Naive thymus-derived CD8-positive, alpha-beta T cell (primary cell): Measurements from ENCODE around the gene SFI1. TPM values are rescaled to one million over a fixed set of nuclear protein-coding genes. Genes with fewer than 3 reads are reported as not detected.

Source experiments
- ATAC-seq, 2 donors: fragments of 150-1000 bp; cut with Tn5 transposase in 1 of 2; sonication (Bioruptor Pico), chemical (Tn5 transposase) in 1 of 2; 1 replicate in 1 of 2; 2 replicates in 1 of 2; pipeline ENCODE4 v1.10.0; 2021; ENCODE audit warnings: mild to moderate bottlenecking in 2 of 2, moderate library complexity in 2 of 2
- POLR2A ChIA-PET: fragments of 350-600 bp; sonication (Branson Sonifier 250); formaldehyde crosslinking; loops from one replicate; lab custom pipeline; 2021; ENCODE audit warnings: antibody characterized with exemption; lab: Charles Lee
- DNase-seq, 10 donors: peaks; one replicate each; pipeline versions ENCODE4 v3.0.0 to v3.0.0-alpha.2; 2020 to 2022
- H3K27ac Mint-ChIP-seq, 10 donors: one replicate each; pipeline ENCODE4 v1.8.0; 2020 to 2022; ENCODE audit warnings: mild to moderate bottlenecking in 10 of 10, mixed read lengths in 10 of 10, moderate library complexity in 4 of 10, inconsistent platforms in 1 of 10
- H3K27me3 Mint-ChIP-seq, 5 donors: one replicate each; pipeline ENCODE4 v1.8.0; 2021 to 2022; ENCODE audit warnings: mixed read lengths in 5 of 5
- H3K36me3 Mint-ChIP-seq, 3 donors: one replicate each; pipeline ENCODE4 v1.8.0; 2020 to 2022; ENCODE audit warnings: mixed read lengths in 3 of 3, mild to moderate bottlenecking in 2 of 3, inconsistent platforms in 1 of 3
- H3K4me1 Mint-ChIP-seq, 4 donors: one replicate each; pipeline ENCODE4 v1.8.0; 2021 to 2022; ENCODE audit warnings: mixed read lengths in 4 of 4
- H3K4me3 Mint-ChIP-seq, 10 donors: one replicate each; pipeline ENCODE4 v1.8.0; 2020 to 2022; ENCODE audit warnings: mild to moderate bottlenecking in 10 of 10, mixed read lengths in 10 of 10, moderate library complexity in 6 of 10, inconsistent platforms in 1 of 10
- H3K9me3 Mint-ChIP-seq, 9 donors: one replicate each; pipeline ENCODE4 v1.8.0; 2020 to 2022; ENCODE audit warnings: mixed read lengths in 9 of 9, mild to moderate bottlenecking in 3 of 9, inconsistent platforms in 1 of 9, moderate library complexity in 1 of 9
- polyA plus RNA-seq, 3 donors: library from polyadenylated mRNA; unstranded; fragments of 300-500 nt; fragmentation: Illumina TruSeq; gene quantifications; one replicate each; pipeline ENCODE4 v1.2.3, GENCODE V29; 2021
- total RNA-seq, 8 experiments: library from RNA in 2 of 8; stranded (reverse) in 2 of 8; gene quantifications; one replicate each; pipeline ENCODE4 v1.2.3 and lab custom pipeline; 2021 to 2026

The SFI1 gene, protein sequence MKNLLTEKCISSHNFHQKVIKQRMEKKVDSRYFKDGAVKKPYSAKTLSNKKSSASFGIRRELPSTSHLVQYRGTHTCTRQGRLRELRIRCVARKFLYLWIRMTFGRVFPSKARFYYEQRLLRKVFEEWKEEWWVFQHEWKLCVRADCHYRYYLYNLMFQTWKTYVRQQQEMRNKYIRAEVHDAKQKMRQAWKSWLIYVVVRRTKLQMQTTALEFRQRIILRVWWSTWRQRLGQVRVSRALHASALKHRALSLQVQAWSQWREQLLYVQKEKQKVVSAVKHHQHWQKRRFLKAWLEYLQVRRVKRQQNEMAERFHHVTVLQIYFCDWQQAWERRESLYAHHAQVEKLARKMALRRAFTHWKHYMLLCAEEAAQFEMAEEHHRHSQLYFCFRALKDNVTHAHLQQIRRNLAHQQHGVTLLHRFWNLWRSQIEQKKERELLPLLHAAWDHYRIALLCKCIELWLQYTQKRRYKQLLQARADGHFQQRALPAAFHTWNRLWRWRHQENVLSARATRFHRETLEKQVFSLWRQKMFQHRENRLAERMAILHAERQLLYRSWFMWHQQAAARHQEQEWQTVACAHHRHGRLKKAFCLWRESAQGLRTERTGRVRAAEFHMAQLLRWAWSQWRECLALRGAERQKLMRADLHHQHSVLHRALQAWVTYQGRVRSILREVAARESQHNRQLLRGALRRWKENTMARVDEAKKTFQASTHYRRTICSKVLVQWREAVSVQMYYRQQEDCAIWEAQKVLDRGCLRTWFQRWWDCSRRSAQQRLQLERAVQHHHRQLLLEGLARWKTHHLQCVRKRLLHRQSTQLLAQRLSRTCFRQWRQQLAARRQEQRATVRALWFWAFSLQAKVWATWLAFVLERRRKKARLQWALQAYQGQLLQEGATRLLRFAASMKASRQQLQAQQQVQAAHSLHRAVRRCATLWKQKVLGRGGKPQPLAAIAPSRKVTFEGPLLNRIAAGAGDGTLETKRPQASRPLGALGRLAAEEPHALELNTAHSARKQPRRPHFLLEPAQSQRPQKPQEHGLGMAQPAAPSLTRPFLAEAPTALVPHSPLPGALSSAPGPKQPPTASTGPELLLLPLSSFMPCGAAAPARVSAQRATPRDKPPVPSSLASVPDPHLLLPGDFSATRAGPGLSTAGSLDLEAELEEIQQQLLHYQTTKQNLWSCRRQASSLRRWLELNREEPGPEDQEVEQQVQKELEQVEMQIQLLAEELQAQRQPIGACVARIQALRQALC
- total RNA-seq (100 to 1,000 TPM; 368 to 371 TPM), polyA plus RNA-seq (10 to 100 TPM; 23.1 to 49.8 (median 36.5) TPM), total RNA-seq (lab: John Stamatoyannopoulos, UW) (68.2 to 299 (median 246) reads per million in 6 experiments)

DNA sequence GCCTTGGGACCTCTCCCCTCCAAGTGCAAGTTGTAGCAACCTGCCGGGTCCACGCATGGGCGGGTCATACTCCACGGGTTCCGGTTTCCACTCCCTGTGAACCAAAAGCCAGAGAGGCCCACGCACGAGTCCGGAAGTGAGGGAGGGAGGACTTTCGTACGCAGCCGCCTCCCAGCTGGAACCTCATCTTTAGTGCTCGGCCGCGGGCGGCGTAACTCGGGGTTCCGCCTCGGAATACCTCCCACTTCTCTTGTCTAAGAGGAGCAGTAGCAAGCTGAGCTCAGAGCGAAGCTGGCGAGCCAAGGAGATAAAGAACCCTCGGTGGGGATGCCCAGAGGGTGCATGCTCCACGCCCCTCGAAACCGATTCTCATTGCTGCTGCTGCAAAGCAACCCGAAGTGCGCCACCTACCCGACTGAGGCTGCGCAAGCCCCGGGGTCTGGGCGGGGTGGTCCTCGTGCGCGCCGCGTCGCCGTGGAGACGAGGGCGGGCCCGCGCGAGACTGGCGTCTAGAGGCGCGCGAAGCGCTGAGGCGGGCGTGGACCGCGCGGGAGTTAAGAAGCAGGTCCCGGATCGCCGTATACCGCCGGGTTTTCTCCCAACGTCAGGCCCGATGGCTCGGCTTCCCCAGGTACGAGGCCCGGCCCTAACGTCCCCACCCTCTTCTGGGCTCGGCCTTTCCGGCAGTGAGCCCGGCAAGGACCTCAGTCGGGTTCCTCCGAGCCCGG is at the start of gene SFI1:
TSS of gene SFI1 (plus strand) at position 530 of the 728 bp plus-strand sequence. CDS start 11,749 bp downstream, outside the sequence.
- H3K36me3 Mint-ChIP-seq: peaks cover 0 to 24% (median 9%) of the 10 kb centered on the region in 3 donors
- POLR2A ChIA-PET: interaction anchor here (0.6 to 1.1 kb wide), 9 partner anchors 12 to 296 kb away, joined by 3 to 7 read pairs (median 4); partner anchors contain the start of genes PATZ1, PIK3IP1 and PISD
- peak within 1 kb of the TSS; percentile 84 to 98 (median 95) for H3K4me3 Mint-ChIP-seq
- no peaks in the 10 kb centered on the region for H3K9me3 Mint-ChIP-seq
- peaks cover 5 to 55% (median 38%) of the 10 kb centered on the region in 4 donors for H3K4me1 Mint-ChIP-seq
- H3K27ac Mint-ChIP-seq: peak within 1 kb of the TSS; percentile 94 to 100 (median 98)
- DNase-seq: peak; percentile 93 to 98 (median 96)
- ATAC-seq: peak; percentile 80 to 82
- H3K27me3 Mint-ChIP-seq: no peaks in the 10 kb centered on the region

DNA sequence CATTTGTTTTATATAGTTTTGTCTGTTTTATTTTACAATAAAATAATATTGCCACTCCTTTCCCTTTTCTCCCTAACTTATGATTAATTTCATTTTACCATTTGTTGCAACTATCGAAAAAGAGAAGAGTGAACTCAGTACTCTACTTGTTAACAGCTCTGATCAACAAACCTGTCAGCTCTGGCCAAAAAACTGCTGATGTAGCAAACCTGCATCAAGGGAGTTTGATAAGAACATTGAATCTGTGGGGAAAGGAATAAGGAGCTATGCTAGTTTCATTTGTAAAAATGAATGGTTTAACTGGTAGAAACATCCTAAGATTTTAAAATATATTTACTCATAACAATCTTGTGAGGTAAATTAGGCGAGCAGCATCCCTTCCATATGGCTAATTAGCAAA is 49.6 kb upstream of the SFI1 start:
- Mint-ChIP-seq H3K27me3 (no peaks in the 10 kb centered on the region), H3K36me3 (peaks cover 0 to 57% (median 5%) of the 10 kb centered on the region in 3 donors), H3K27ac (no peak overlapping the region), H3K4me3 (no peak overlapping the region), H3K4me1 (peaks cover 0 to 6% (median 0%) of the 10 kb centered on the region in 4 donors), H3K9me3 (no peaks in the 10 kb centered on the region)
- ATAC-seq: no peak
- no peak for DNase-seq
- POLR2A ChIA-PET: interaction anchor here (0.6 kb wide), 3 partner anchors 17 to 100 kb away, joined by 4 to 7 read pairs (median 4); no protein-coding TSS in a partner anchor

DNA sequence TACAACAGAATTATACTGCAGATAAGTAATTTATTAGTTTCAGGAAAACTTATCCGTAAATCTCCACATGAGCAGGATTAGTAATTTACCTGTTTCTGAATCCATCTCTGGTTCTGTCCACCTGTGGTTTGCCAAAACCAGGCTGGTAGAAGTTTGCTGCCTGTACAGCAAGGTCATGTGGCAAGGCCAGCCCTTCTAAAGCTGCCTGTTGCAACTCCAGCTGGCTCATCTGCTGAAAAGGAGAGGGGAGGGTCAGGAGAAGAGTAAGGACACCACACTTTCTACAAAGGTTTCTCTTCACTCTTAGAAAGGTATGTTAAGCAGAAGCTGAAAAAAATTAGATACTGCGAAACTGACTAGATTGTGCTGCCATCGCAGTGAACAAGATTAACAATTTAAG is 49.0 kb upstream of the SFI1 start:
- DNase-seq (no peak), ATAC-seq (no peak)
- H3K4me3 Mint-ChIP-seq: no peak overlapping the region
- H3K27me3 Mint-ChIP-seq: no peaks in the 10 kb centered on the region
- peaks cover 0 to 6% (median 0%) of the 10 kb centered on the region in 4 donors for H3K4me1 Mint-ChIP-seq
- no peaks in the 10 kb centered on the region for H3K9me3 Mint-ChIP-seq
- H3K27ac Mint-ChIP-seq: peak overlapping the region in 2 of 10 donors; percentile 47 to 81
- POLR2A ChIA-PET: interaction anchor here (0.6 kb wide), 1 partner anchor 739 kb away, joined by 5 read pairs; no protein-coding TSS in a partner anchor
- peaks cover 0 to 54% (median 5%) of the 10 kb centered on the region in 3 donors for H3K36me3 Mint-ChIP-seq

DNA sequence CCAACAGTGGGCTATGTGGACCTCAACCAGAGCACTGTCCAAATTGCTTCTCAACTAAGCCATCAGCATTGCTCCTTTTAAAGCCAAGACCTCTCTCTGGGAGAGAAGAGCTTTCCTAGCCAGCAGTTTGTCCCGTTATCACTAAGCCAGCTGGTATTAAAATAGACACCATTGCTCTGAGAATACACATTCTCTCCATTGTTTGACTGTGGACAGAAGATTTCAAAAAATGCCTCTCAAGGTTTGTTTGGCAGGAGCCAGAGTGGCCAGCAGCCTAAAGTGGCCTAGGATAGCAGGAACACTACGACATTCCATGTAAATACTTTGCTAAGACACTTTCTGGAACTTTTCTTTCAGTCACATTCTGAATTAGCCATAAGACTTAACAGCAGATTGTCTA is 48.0 kb upstream of the SFI1 start:
- peaks cover 0 to 6% (median 0%) of the 10 kb centered on the region in 4 donors for H3K4me1 Mint-ChIP-seq
- no peaks in the 10 kb centered on the region for H3K9me3 Mint-ChIP-seq
- POLR2A ChIA-PET: no interaction called here
- no peak for DNase-seq
- ATAC-seq: no peak
- no peak overlapping the region for H3K4me3 Mint-ChIP-seq
- peaks cover 0 to 52% (median 3%) of the 10 kb centered on the region in 3 donors for H3K36me3 Mint-ChIP-seq
- H3K27ac Mint-ChIP-seq: no peak overlapping the region
- no peaks in the 10 kb centered on the region for H3K27me3 Mint-ChIP-seq

DNA sequence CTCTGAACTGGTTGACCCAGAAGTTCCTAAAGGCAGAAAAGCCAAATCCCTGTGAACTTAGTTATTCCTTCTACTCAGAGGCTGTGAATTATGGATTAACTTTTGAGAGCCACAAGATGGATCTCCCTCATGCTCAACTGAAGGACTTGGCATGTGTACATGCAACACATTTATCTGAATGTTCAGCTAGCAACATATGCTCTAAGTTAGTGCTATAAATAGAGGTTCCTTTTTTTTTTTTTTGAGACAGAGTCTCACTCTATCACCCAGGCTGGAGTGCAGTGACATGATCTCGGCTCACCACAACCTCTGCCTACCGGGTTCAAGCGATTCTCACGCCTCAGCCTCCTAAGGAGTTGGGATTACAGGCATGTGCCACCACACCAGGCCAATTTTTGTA is 46.8 kb upstream of the SFI1 start:
- Mint-ChIP-seq H3K4me3 (no peak overlapping the region), H3K27me3 (no peaks in the 10 kb centered on the region), H3K9me3 (no peaks in the 10 kb centered on the region), H3K27ac (peak overlapping the region in 2 of 10 donors; percentile 15 to 35), H3K4me1 (peaks cover 0 to 6% (median 0%) of the 10 kb centered on the region in 4 donors), H3K36me3 (peaks cover 0 to 54% (median 9%) of the 10 kb centered on the region in 3 donors)
- ATAC-seq: no peak
- POLR2A ChIA-PET: no interaction called here
- no peak for DNase-seq

DNA sequence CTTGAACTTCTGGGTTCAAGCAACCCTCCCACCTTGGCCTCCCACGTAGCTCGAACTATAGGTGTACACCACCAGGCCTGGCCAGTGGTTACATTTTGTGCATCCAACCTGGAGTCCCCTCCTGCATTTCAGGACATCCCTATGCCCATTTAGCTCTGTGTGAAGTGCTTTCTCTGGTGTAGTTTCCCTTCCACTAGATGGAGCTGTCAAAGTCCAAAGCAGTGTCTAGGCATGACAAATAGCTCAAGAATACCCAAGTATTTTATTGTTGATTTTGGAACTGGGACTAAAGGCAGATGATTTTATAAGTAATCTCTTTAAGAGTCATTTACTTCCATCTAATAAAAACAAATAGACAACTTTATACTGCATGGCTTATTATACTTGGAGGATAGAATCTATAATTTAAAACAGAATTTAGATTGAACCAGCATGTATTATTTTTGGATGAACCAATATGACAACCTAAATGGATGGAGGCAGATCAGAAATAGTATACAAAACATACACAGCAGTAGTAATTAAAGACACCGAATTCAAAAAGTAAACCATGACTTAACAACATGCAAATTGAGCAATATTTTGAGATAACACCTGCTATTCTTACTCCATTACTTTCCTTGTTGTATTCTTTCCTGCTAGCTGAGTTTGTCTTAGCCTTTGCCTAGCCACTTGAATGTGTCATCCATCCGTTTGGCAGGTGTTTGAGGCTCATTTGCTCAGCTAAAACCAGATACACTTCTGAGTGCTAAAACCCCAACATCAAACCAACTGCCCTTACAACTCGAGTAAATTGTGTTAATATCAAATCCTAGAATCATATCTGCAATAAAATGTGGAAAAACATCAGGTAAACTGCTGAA is 44.4 kb upstream of the SFI1 start:
- POLR2A ChIA-PET: interaction anchor here (0.6 to 1.4 kb wide), 3 partner anchors 9 to 109 kb away, joined by 3 to 8 read pairs (median 4); no protein-coding TSS in a partner anchor
- peak overlapping the region in 6 of 10 donors; percentile 25 to 69 (median 48) for H3K27ac Mint-ChIP-seq

DNA sequence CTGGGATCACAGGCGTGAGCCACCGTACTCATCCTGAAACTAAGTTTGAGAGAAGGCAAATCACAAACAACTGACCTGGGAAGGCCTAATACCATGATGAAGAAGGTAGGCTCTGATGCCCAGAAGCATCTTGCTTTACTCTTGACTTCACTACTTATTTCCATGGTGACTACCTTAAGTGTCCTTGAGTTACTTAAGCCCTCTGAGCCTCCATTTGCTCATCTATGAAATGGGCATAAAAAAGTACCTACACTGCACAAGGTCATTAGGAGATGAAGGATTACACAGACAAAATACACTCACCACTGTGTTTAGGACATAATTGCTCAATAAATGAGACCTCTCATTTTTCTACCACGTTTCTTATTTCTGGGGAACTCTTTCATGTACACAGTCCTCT is 34.6 kb upstream of the SFI1 start:
- no peaks in the 10 kb centered on the region for H3K9me3 Mint-ChIP-seq
- H3K4me3 Mint-ChIP-seq: no peak overlapping the region

More for the DNA sequence above, 44.4 kb upstream of the SFI1 start:
- peak; percentile 49 to 57 for ATAC-seq
- Mint-ChIP-seq H3K9me3 (no peaks in the 10 kb centered on the region), H3K4me3 (no peak overlapping the region), H3K27me3 (no peaks in the 10 kb centered on the region), H3K36me3 (peaks cover 0 to 59% (median 15%) of the 10 kb centered on the region in 3 donors), H3K4me1 (peaks cover 0 to 6% (median 0%) of the 10 kb centered on the region in 4 donors)
- DNase-seq: peak in 3 of 10 donors; percentile 8 to 34 (median 24)

DNA sequence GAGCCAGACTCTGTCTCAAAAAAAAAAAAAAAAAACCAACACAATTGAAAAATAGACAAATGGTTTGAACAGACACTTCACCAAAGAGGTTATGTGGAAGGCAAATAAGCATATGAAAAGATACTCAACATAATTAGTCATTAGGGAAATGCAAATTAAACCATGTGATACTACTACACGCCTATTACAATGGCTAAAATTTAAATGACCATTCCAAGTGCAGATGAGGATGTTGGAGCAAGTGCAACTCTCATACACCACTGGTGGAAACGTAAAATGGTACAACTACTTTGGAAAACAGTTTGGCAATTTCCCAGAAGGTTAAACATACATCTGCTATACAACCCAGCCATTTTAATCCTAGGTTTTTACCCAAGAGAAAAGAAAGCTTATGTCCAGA is 31.0 kb upstream of the SFI1 start:
- H3K27me3 Mint-ChIP-seq: no peaks in the 10 kb centered on the region
- DNase-seq (no peak), ATAC-seq (no peak)
- H3K9me3 Mint-ChIP-seq: no peaks in the 10 kb centered on the region
- no peak overlapping the region for H3K27ac Mint-ChIP-seq
- POLR2A ChIA-PET: no interaction called here
- peaks cover 0 to 4% (median 2%) of the 10 kb centered on the region in 4 donors for H3K4me1 Mint-ChIP-seq
- H3K36me3 Mint-ChIP-seq: peaks cover 4 to 82% (median 18%) of the 10 kb centered on the region in 3 donors
- H3K4me3 Mint-ChIP-seq: no peak overlapping the region

More for the DNA sequence above, 34.6 kb upstream of the SFI1 start:
- Mint-ChIP-seq H3K4me1 (peaks cover 0 to 4% (median 1%) of the 10 kb centered on the region in 4 donors), H3K27ac (no peak overlapping the region), H3K36me3 (peaks cover 4 to 82% (median 21%) of the 10 kb centered on the region in 3 donors), H3K27me3 (no peaks in the 10 kb centered on the region)
- POLR2A ChIA-PET: no interaction called here
- DNase-seq (no peak), ATAC-seq (no peak)

DNA sequence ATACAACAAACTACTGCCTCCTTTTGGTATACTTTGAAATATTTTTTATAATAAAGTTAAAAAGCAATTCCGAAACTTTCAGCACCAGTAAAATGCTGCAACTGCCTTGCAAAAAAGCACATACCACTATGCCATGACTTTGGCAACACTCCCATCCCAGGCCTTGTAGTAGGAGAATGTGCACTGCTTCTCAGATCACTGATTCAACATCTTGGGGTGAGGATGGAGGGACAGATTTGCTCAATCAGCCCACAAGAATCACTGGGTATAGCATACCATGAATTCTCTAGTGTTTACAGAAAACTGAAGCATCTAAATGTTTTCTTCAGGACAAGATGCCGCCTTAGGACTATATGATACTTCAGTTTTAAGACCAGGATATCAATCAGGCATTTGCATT is 21.6 kb upstream of the SFI1 start:
- H3K27ac Mint-ChIP-seq: peak overlapping the region in 1 of 10 donors; percentile 12
- ATAC-seq (no peak), DNase-seq (no peak)
- peaks cover 6 to 20% (median 11%) of the 10 kb centered on the region in 4 donors for H3K4me1 Mint-ChIP-seq
- POLR2A ChIA-PET: interaction anchor here (1.0 kb wide), 1 partner anchor 31 kb away, joined by 8 read pairs; no protein-coding TSS in a partner anchor
- no peak overlapping the region for H3K4me3 Mint-ChIP-seq
- no peaks in the 10 kb centered on the region for H3K9me3 Mint-ChIP-seq
- H3K27me3 Mint-ChIP-seq: no peaks in the 10 kb centered on the region
- H3K36me3 Mint-ChIP-seq: peaks cover 0 to 82% (median 10%) of the 10 kb centered on the region in 3 donors

DNA sequence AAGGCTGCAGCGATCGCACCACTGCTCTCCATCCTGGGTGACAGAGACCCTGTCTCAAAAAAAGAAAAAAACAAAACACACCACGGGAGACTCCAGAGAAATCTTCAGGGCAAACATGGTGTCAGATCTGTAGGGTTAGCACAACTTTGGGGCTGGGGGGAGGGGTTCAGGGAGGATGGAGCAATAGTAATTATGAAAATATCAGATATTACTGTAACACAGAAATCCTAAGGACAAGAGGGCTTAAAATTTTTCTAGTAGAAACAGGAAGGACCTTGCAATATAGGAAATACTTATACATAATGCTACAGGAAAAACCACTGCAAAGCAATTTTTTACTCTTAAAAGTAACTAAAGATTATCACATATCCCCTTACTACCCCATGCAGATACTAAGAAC is 20.5 kb upstream of the SFI1 start:
- Mint-ChIP-seq H3K4me3 (no peak overlapping the region), H3K36me3 (peaks cover 0 to 86% (median 10%) of the 10 kb centered on the region in 3 donors), H3K27ac (no peak overlapping the region), H3K9me3 (no peaks in the 10 kb centered on the region), H3K4me1 (peaks cover 6 to 20% (median 11%) of the 10 kb centered on the region in 4 donors), H3K27me3 (no peaks in the 10 kb centered on the region)
- DNase-seq: no peak
- POLR2A ChIA-PET: no interaction called here
- ATAC-seq: no peak
